ENCODE data around the gene AARSD1.
"Not testable (repeated sequence)": the region's sequence is repeated elsewhere in the genome, so short reads cannot be mapped to it uniquely, and the experiment has no call there.

The AARSD1 gene

DNA sequence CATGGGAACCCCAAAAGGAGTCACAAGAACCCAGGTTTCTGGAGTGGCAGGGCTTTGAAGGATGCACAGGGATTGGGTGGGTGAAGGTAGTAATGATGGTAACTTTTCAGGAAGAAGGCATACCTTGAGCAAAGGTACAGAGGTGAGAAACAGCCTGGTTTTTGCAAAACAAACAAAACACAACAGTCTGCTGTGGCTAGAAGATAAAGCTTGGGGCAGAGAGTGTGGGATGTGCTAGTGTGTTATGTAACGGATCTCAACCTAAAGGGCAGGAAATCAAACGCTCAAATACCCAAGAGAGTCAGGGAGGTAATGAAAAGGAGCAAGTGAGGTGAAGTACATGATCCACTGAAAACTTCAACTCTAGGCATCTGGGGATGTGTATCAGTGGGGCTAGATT is 11.0 kb upstream of the AARSD1 start:
- no peak overlapping the region for H3K27ac ChIP-seq (ENCODE audit: low read depth, low read length)
- no peak overlapping the region for H3K4me3 ChIP-seq (ENCODE audit: insufficient read depth, low read length, poor library complexity, severe bottlenecking)
- TF ChIP-seq, protein P1, sequence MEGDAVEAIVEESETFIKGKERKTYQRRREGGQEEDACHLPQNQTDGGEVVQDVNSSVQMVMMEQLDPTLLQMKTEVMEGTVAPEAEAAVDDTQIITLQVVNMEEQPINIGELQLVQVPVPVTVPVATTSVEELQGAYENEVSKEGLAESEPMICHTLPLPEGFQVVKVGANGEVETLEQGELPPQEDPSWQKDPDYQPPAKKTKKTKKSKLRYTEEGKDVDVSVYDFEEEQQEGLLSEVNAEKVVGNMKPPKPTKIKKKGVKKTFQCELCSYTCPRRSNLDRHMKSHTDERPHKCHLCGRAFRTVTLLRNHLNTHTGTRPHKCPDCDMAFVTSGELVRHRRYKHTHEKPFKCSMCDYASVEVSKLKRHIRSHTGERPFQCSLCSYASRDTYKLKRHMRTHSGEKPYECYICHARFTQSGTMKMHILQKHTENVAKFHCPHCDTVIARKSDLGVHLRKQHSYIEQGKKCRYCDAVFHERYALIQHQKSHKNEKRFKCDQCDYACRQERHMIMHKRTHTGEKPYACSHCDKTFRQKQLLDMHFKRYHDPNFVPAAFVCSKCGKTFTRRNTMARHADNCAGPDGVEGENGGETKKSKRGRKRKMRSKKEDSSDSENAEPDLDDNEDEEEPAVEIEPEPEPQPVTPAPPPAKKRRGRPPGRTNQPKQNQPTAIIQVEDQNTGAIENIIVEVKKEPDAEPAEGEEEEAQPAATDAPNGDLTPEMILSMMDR (IDR thresholded peaks at IDR 0.05; ENCODE audit: insufficient read depth, low read length, poor library complexity, severe bottlenecking) = no peak
- TF ChIP-seq EZH2phosphoT487 (conservative IDR thresholded peaks at IDR 0.05; ENCODE audit: low read length) = no peak
- no peak overlapping the region for H3K4me2 ChIP-seq (ENCODE audit: low read depth, low read length, poor library complexity, severe bottlenecking)
- no peak overlapping the region for H2AFZ ChIP-seq (ENCODE audit: low read depth, low read length, severe bottlenecking)
- H3K9ac ChIP-seq (ENCODE audit: low read length) = no peak overlapping the region
- H3K27me3 ChIP-seq (ENCODE audit: low read length) = no peaks in the 10 kb centered on the region
- H3K9me3 ChIP-seq (ENCODE audit: insufficient read depth, low read length) = no peaks in the 10 kb centered on the region
- H3K79me2 ChIP-seq (ENCODE audit: insufficient read depth, low read length) = no peaks in the 10 kb centered on the region
- H3F3A ChIP-seq (ENCODE audit: insufficient read depth) = no peaks in the 10 kb centered on the region
- no peaks in the 10 kb centered on the region for H4K20me1 ChIP-seq (ENCODE audit: low read depth, low read length)
- no peaks in the 10 kb centered on the region for H3K9me2 ChIP-seq (replicated peaks; ENCODE audit: insufficient read depth, low read length)
- no peaks in the 10 kb centered on the region for H3K36me3 ChIP-seq (ENCODE audit: low read length)

DNA sequence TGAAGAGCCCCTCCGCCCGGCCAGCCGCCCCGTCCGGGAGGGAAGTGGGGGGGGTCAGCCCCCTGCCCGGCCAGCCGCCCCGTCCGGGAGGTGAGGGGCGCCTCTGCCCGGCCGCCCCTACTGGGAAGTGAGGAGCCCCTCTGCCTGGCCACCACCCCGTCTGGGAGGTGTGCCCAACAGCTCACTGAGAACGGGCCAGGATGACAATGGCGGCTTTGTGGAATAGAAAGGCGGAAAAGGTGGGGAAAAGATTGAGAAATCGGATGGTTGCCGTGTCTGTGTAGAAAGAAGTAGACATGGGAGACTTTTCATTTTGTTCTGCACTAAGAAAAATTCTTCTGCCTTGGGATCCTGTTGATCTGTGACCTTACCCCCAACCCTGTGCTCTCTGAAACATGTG is 9.1 kb upstream of the AARSD1 start:
- H3K36me3 ChIP-seq (ENCODE audit: low read length); H3K27ac ChIP-seq (ENCODE audit: low read depth, low read length); H4K20me1 ChIP-seq (ENCODE audit: low read depth, low read length); H3K9me3 ChIP-seq (ENCODE audit: insufficient read depth, low read length); H2AFZ ChIP-seq (ENCODE audit: low read depth, low read length, severe bottlenecking); H3K9ac ChIP-seq (ENCODE audit: low read length); H3K9me2 ChIP-seq (replicated peaks; ENCODE audit: insufficient read depth, low read length); H3K4me2 ChIP-seq (ENCODE audit: low read depth, low read length, poor library complexity, severe bottlenecking); H3K27me3 ChIP-seq (ENCODE audit: low read length); H3K79me2 ChIP-seq (ENCODE audit: insufficient read depth, low read length); H3K4me3 ChIP-seq (ENCODE audit: insufficient read depth, low read length, poor library complexity, severe bottlenecking); H3F3A ChIP-seq (ENCODE audit: insufficient read depth): not testable (repeated sequence)

DNA sequence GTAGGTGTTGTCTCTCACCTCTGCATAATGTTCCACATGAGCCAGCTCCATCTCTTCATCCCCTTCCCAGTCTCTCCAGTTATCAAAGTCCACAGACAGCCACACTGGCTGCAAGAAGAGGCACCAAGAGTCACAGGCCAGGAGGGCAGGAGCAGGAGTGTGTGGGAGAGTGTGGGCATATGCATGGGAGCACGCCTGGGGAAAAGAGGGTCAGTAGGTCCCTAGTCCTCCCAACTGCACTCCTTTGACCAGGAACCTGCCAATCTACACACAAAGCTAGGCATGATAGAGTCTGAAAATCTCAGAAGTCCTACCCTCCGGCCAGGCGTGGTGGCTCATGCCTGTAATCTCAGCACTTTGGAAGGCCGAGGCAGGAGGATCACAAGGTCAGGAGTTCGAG is 7.3 kb upstream of the AARSD1 start:
- no peaks in the 10 kb centered on the region for H3K27me3 ChIP-seq (ENCODE audit: low read length)
- H3K36me3 ChIP-seq (ENCODE audit: low read length) = no peaks in the 10 kb centered on the region
- H3K4me2 ChIP-seq (ENCODE audit: low read depth, low read length, poor library complexity, severe bottlenecking) = no peak overlapping the region
- no peaks in the 10 kb centered on the region for H3K9me2 ChIP-seq (replicated peaks; ENCODE audit: insufficient read depth, low read length)
- no peak overlapping the region for H3K4me3 ChIP-seq (ENCODE audit: insufficient read depth, low read length, poor library complexity, severe bottlenecking)
- H3K79me2 ChIP-seq (ENCODE audit: insufficient read depth, low read length) = no peaks in the 10 kb centered on the region
- H4K20me1 ChIP-seq (ENCODE audit: low read depth, low read length) = no peaks in the 10 kb centered on the region
- no peak overlapping the region for H3K9ac ChIP-seq (ENCODE audit: low read length)
- H3K27ac ChIP-seq (ENCODE audit: low read depth, low read length) = no peak overlapping the region
- H3K9me3 ChIP-seq (ENCODE audit: insufficient read depth, low read length) = no peaks in the 10 kb centered on the region
- no peak overlapping the region for H2AFZ ChIP-seq (ENCODE audit: low read depth, low read length, severe bottlenecking)
- H3F3A ChIP-seq (ENCODE audit: insufficient read depth) = peaks cover 6% of the 10 kb centered on the region; the same call in 1 of the 2 replicates
- no peak for TF ChIP-seq EZH2phosphoT487 (conservative IDR thresholded peaks at IDR 0.05; ENCODE audit: low read length)
- TF ChIP-seq, protein P1 (IDR thresholded peaks at IDR 0.05; ENCODE audit: insufficient read depth, low read length, poor library complexity, severe bottlenecking) = no peak

DNA sequence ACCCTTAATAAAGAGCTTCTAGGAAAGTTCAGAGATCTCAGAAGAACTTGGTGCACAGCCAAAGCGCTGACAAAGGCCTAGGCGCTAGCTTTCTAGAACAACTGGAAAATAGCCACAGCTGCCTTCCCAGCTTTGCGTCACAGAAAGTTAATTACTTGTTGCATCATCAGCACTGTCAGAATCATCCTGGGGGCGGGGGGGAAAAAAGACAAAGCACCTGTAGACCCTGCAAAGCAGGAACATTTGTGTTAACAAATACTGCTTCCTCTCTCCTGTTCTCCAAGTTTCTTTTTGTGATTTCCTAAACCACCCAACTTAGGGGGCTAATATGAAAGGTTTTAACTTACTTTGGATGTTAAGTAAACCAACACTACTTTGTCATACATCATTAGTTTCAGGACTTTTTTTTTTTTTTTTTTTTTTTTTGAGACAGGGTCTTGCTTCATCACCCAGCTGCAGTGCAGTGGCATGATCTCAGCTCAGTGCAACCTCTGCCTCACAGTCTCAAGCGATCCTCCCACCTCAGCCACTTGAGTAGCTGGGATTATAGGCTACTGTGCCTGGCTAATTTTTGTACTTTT is 4.8 kb upstream of the AARSD1 start:
- no peaks in the 10 kb centered on the region for H3K27me3 ChIP-seq (ENCODE audit: low read length)
- TF ChIP-seq EZH2phosphoT487 (conservative IDR thresholded peaks at IDR 0.05; ENCODE audit: low read length) = no peak
- TF ChIP-seq, protein P1 (IDR thresholded peaks at IDR 0.05; ENCODE audit: insufficient read depth, low read length, poor library complexity, severe bottlenecking) = no peak
- no peak overlapping the region for H3K9ac ChIP-seq (ENCODE audit: low read length)
- no peaks in the 10 kb centered on the region for H3K36me3 ChIP-seq (ENCODE audit: low read length)
- H3F3A ChIP-seq (ENCODE audit: insufficient read depth) = peaks cover 10% of the 10 kb centered on the region
- peaks cover 5% of the 10 kb centered on the region; the same call in 1 of the 2 replicates for H3K79me2 ChIP-seq (ENCODE audit: insufficient read depth, low read length)
- H3K27ac ChIP-seq (ENCODE audit: low read depth, low read length) = no peak overlapping the region
- no peak overlapping the region for H3K4me3 ChIP-seq (ENCODE audit: insufficient read depth, low read length, poor library complexity, severe bottlenecking)
- no peaks in the 10 kb centered on the region for H3K9me3 ChIP-seq (ENCODE audit: insufficient read depth, low read length)
- no peak overlapping the region for H3K4me2 ChIP-seq (ENCODE audit: low read depth, low read length, poor library complexity, severe bottlenecking)
- no peaks in the 10 kb centered on the region for H4K20me1 ChIP-seq (ENCODE audit: low read depth, low read length)
- H2AFZ ChIP-seq (ENCODE audit: low read depth, low read length, severe bottlenecking) = no peak overlapping the region
- H3K9me2 ChIP-seq (replicated peaks; ENCODE audit: insufficient read depth, low read length) = no peaks in the 10 kb centered on the region
